Fibroblast of lung (primary cell): ENCODE results near the gene A2M.

Experiments
- CTCF ChIP-seq, 2 donors: IDR thresholded peaks in 1 of 2; conservative IDR thresholded peaks in 1 of 2; 1 replicate in 1 of 2; 2 replicates in 1 of 2; pipeline ENCODE4 v1.5.1; 2011 to 2012; ENCODE audit warnings: low read length in 2 of 2, control low read depth in 1 of 2, inconsistent platforms in 1 of 2, low read depth in 1 of 2, mild to moderate bottlenecking in 1 of 2
- EZH2 ChIP-seq: IDR thresholded peaks from 2 replicates; pipeline ENCODE4 v1.5.1; 2012; ENCODE audit warnings: low read length, control low read depth, mild to moderate bottlenecking; ENCODE audit errors: missing control alignments

- TF ChIP-seq CTCF (conservative IDR thresholded peaks at IDR 0.05 in 1 of 2, IDR thresholded peaks at IDR 0.05 in 1 of 2; ENCODE audit: low read depth in 1 of 2, low read length in 2 of 2) = no peak
- TF ChIP-seq EZH2 = no peak
Observed at GRCh38 chr12:9071518-9071917, 44.2 kb downstream of the A2M start.
